SK-N-SH (cell line): ENCODE measurements around the gene SLC27A2. TPM values are rescaled to one million over a fixed set of nuclear protein-coding genes. Genes with fewer than 3 reads are reported as not detected.

ENCODE experiments used
- CTCF ChIA-PET: fragments of 300-600, 350-600 bp; formaldehyde crosslinking; extraction: SDS; loops from one replicate; lab custom pipeline; 2021; lab: Yijun Ruan, JAX
- POLR2A ChIA-PET: fragments of 350-600 bp; sonication (Branson Sonifier 250); formaldehyde crosslinking; extraction: SDS; loops from one replicate; lab custom pipeline; 2020; ENCODE audit warnings: antibody characterized with exemption, inconsistent platforms; lab: Yijun Ruan, JAX
- DNase-seq: peaks from one replicate; pipeline ENCODE4 v3.0.0; 2012
- H2AFZ ChIP-seq: fragments of 200-600 bp; sonication (generic); 2 replicates; pipeline ENCODE4 v1.8.1; 2016; ENCODE audit warnings: antibody characterized with exemption, mild to moderate bottlenecking, low read depth
- H3F3A ChIP-seq: fragments of 200-600 bp; sonication (generic); replicated peaks from 2 replicates; pipeline ENCODE3; 2016; ENCODE audit warnings: antibody characterized with exemption, mild to moderate bottlenecking; ENCODE audit not compliant: insufficient read depth
- H3K27ac ChIP-seq, 2 experiments: fragments of 200-500 bp in 1 of 2; fragments of 200-600 bp in 1 of 2; sonication (Bioruptor generic) in 1 of 2; sonication (generic), shearing (Covaris generic) in 1 of 2; 2 replicates each; pipeline versions ENCODE4 v1.5.1 to v1.6.1; 2014 to 2016; ENCODE audit warnings: low read depth in 2 of 2, inconsistent platforms in 1 of 2, low read length in 1 of 2, mild to moderate bottlenecking in 1 of 2, mixed read lengths in 1 of 2
- H3K27me3 ChIP-seq: fragments of 200-600 bp; sonication (generic), shearing (Covaris generic); 2 replicates; pipeline ENCODE4 v1.6.1; 2016; ENCODE audit warnings: mixed run types; ENCODE audit not compliant: insufficient read depth
- H3K36me3 ChIP-seq, 2 experiments: fragments of 200-500 bp in 1 of 2; fragments of 200-600 bp in 1 of 2; sonication (Bioruptor generic) in 1 of 2; sonication (generic) in 1 of 2; replicated peaks in 1 of 2; 2 replicates each; pipeline versions ENCODE3 to v1.5.1; 2014 to 2016; ENCODE audit warnings: low read length in 1 of 2, mild to moderate bottlenecking in 1 of 2; ENCODE audit not compliant: insufficient read depth in 2 of 2, control insufficient read depth in 1 of 2
- H3K4me1 ChIP-seq, 2 experiments: fragments of 200-500 bp in 1 of 2; fragments of 200-600 bp in 1 of 2; sonication (Bioruptor generic) in 1 of 2; sonication (generic), shearing (Covaris generic) in 1 of 2; 2 replicates each; pipeline versions ENCODE4 v1.5.1 to v1.6.1; 2014 to 2016; ENCODE audit warnings: low read depth in 1 of 2, low read length in 1 of 2, mixed run types in 1 of 2; ENCODE audit not compliant: insufficient read depth in 2 of 2, control insufficient read depth in 1 of 2
- H3K4me2 ChIP-seq: fragments of 200-600 bp; sonication (generic), shearing (Covaris generic); 2 replicates; pipeline ENCODE4 v1.6.1; 2017; ENCODE audit warnings: mixed run types
- H3K4me3 ChIP-seq, 2 experiments: fragments of 200-500 bp in 1 of 2; fragments of 200-600 bp in 1 of 2; sonication (Bioruptor generic) in 1 of 2; sonication (generic), shearing (Covaris generic) in 1 of 2; 2 replicates each; pipeline versions ENCODE4 v1.5.1 to v1.8.1; 2014 to 2016; ENCODE audit warnings: low read depth in 2 of 2, inconsistent platforms in 1 of 2, low read length in 1 of 2, mild to moderate bottlenecking in 1 of 2, mixed read lengths in 1 of 2, moderate library complexity in 1 of 2
- H3K79me2 ChIP-seq: fragments of 200-600 bp; sonication (generic); 2 replicates; pipeline ENCODE4 v1.8.1; 2017; ENCODE audit warnings: mild to moderate bottlenecking; ENCODE audit not compliant: insufficient read depth
- H3K9ac ChIP-seq: fragments of 200-600 bp; sonication (generic); 2 replicates; pipeline ENCODE4 v1.6.1; 2017; ENCODE audit warnings: mixed run types
- H3K9me2 ChIP-seq: fragments of 200-600 bp; sonication (generic); 2 replicates; pipeline ENCODE4 v1.6.1; 2017; ENCODE audit warnings: mixed run types
- H3K9me3 ChIP-seq: fragments of 200-600 bp; sonication (generic); 2 replicates; pipeline ENCODE4 v1.6.1; 2017; ENCODE audit warnings: mixed run types, mild to moderate bottlenecking, moderate library complexity
- H4K20me1 ChIP-seq: fragments of 200-600 bp; sonication (generic); 2 replicates; pipeline ENCODE4 v1.6.1; 2017; ENCODE audit warnings: mild to moderate bottlenecking, mixed run types; ENCODE audit not compliant: insufficient read depth
- CTCF ChIP-seq: fragments of 200-600 bp; sonication (generic); IDR thresholded peaks from 2 replicates; pipeline ENCODE4 v1.6.1; 2017; ENCODE audit warnings: antibody characterized with exemption, mild to moderate bottlenecking, moderate library complexity
- ELF1 ChIP-seq: IDR thresholded peaks from 2 replicates; pipeline ENCODE4 v1.4.0; 2012
- EP300 ChIP-seq, 2 experiments: IDR thresholded peaks; 2 replicates each; pipeline versions ENCODE4 v1.4.0 to v1.6.1; 2012; ENCODE audit warnings: borderline replicate concordance in 1 of 2, low read depth in 1 of 2, low read length in 1 of 2
- FOSL2 ChIP-seq: IDR thresholded peaks from 2 replicates; pipeline ENCODE4 v1.4.0; 2012; ENCODE audit warnings: low read depth, mild to moderate bottlenecking, moderate library complexity, borderline replicate concordance
- FOXJ3 ChIP-seq: sonication (generic); formaldehyde crosslinking; IDR thresholded peaks from 2 replicates; pipeline ENCODE4 v1.5.1; 2020; ENCODE audit warnings: mild to moderate bottlenecking, missing genetic modification reagents
- IRF3 ChIP-seq: fragments of 150-350 bp; IDR thresholded peaks from 2 replicates; pipeline ENCODE4 v1.6.1; 2016; ENCODE audit warnings: mild to moderate bottlenecking, low read depth, low read length
- MAX ChIP-seq: IDR thresholded peaks from 2 replicates; pipeline ENCODE4 v1.4.0; 2012; ENCODE audit warnings: low read depth
- MEF2A ChIP-seq: IDR thresholded peaks from 2 replicates; pipeline ENCODE4 v1.4.0; 2012; ENCODE audit warnings: low read depth, borderline replicate concordance
- MXI1 ChIP-seq: IDR thresholded peaks from 2 replicates; pipeline ENCODE4 v1.6.1; 2012; ENCODE audit warnings: mild to moderate bottlenecking, low read depth, low read length, improper control_type of control experiment
- NFIC ChIP-seq: IDR thresholded peaks from 2 replicates; pipeline ENCODE4 v1.4.0; 2012; ENCODE audit warnings: borderline replicate concordance
- NRF1 ChIP-seq: IDR thresholded peaks from 2 replicates; pipeline ENCODE4 v1.6.1; 2012; ENCODE audit warnings: low read depth, mild to moderate bottlenecking, low read length
- POLR2AphosphoS5 ChIP-seq: IDR thresholded peaks from 2 replicates; pipeline ENCODE4 v1.6.1; 2012; ENCODE audit warnings: low read depth, low read length
- RAD21 ChIP-seq: IDR thresholded peaks from 2 replicates; pipeline ENCODE4 v1.6.1; 2012; ENCODE audit warnings: mild to moderate bottlenecking, low read length
- RCOR1 ChIP-seq: fragments of 150-350 bp; IDR thresholded peaks from 2 replicates; pipeline ENCODE4 v1.6.1; 2017; ENCODE audit warnings: antibody characterized with exemption, low read length
- REST ChIP-seq: IDR thresholded peaks from 2 replicates; pipeline ENCODE4 v1.6.1; 2012; ENCODE audit warnings: mild to moderate bottlenecking, low read depth, low read length, moderate library complexity
- RFX5 ChIP-seq: IDR thresholded peaks from 2 replicates; pipeline ENCODE4 v1.6.1; 2012; ENCODE audit warnings: mild to moderate bottlenecking, improper control_type of control experiment, low read length
- RXRA ChIP-seq: IDR thresholded peaks from 2 replicates; pipeline ENCODE4 v1.4.0; 2012; ENCODE audit warnings: low read depth, mild to moderate bottlenecking, borderline replicate concordance
- SIN3A ChIP-seq: IDR thresholded peaks from 2 replicates; pipeline ENCODE4 v1.6.1; 2012; ENCODE audit warnings: low read depth, mild to moderate bottlenecking, low read length, moderate library complexity, borderline replicate concordance
- SMC3 ChIP-seq: IDR thresholded peaks from 2 replicates; pipeline ENCODE4 v1.6.1; 2012; ENCODE audit warnings: low read depth, low read length, improper control_type of control experiment
- TAF1 ChIP-seq: IDR thresholded peaks from 2 replicates; pipeline ENCODE4 v1.6.1; 2012; ENCODE audit warnings: low read depth, mild to moderate bottlenecking, low read length, moderate library complexity, borderline replicate concordance
- TCF12 ChIP-seq: IDR thresholded peaks from 2 replicates; pipeline ENCODE4 v1.4.0; 2012
- TEAD4 ChIP-seq: IDR thresholded peaks from 2 replicates; pipeline ENCODE4 v1.4.0; 2012; ENCODE audit warnings: mild to moderate bottlenecking, borderline replicate concordance; ENCODE audit not compliant: insufficient read depth
- WGBS: methylation state at CpG from one replicate; pipeline ENCODE4 v1.1.6; 2017; ENCODE audit warnings: low lambda C conversion rate; 5-methylcytosine and 5-hydroxymethylcytosine counted together
- polyA plus RNA-seq, 3 experiments: library from polyadenylated mRNA; depleted of rRNA; stranded (reverse); fragments of >200 nt; gene quantifications; 2 replicates each; pipeline ENCODE4 v1.2.3, GENCODE V29; 2012

Gene SLC27A2
- polyA plus RNA-seq, 1 of the 3 experiments (the other 2 are of a cell fraction): 0.49 TPM

- Histone ChIP-seq H3K9ac (no peak overlapping the region), H3K4me2 (no peak overlapping the region), H3K79me2 (no peaks in the 10 kb centered on the region), H2AFZ (no peak overlapping the region), H3K4me1 (no peaks in the 10 kb centered on the region), H3K4me3 (no peak overlapping the region), H3F3A (peaks cover 12% of the 10 kb centered on the region), H3K9me3 (no peaks in the 10 kb centered on the region), H4K20me1 (no peaks in the 10 kb centered on the region), H3K27me3 (no peaks in the 10 kb centered on the region), H3K27ac (no peak overlapping the region), H3K36me3 (peaks cover 3 to 4% of the 10 kb centered on the region in 2 experiments), H3K9me2 (no peaks in the 10 kb centered on the region)
- ChIA-PET POLR2A (no interaction called here), CTCF (no interaction called here)
- no peak for TF ChIP-seq NRF1
- no peak for TF ChIP-seq ELF1
- TF ChIP-seq IRF3: no peak
- TF ChIP-seq TEAD4: no peak
- TF ChIP-seq FOSL2: no peak
- TF ChIP-seq RCOR1: no peak
- TF ChIP-seq TCF12: no peak
- TF ChIP-seq NFIC: no peak
- TF ChIP-seq RAD21: no peak
- TF ChIP-seq REST: no peak
- 82% methylated on average over 3 of the region's 3 CpGs for whole genome bisulfite sequencing
- no peak for DNase-seq
Observed at GRCh38 chr15:50275908-50276307, 93.9 kb downstream of the SLC27A2 start.

- H3K27ac ChIP-seq: no peak overlapping the region
- H3K4me3 ChIP-seq: no peak overlapping the region
- no peaks in the 10 kb centered on the region for H4K20me1 ChIP-seq
- no peaks in the 10 kb centered on the region for H3K27me3 ChIP-seq
- H3K9ac ChIP-seq: no peak overlapping the region
- peaks cover 12% of the 10 kb centered on the region for H3F3A ChIP-seq
- no peaks in the 10 kb centered on the region for H3K9me2 ChIP-seq
- no peak overlapping the region for H3K4me2 ChIP-seq
- no peak overlapping the region for H2AFZ ChIP-seq
- no peaks in the 10 kb centered on the region for H3K4me1 ChIP-seq
- no peaks in the 10 kb centered on the region for H3K79me2 ChIP-seq
- H3K9me3 ChIP-seq: no peaks in the 10 kb centered on the region
- ChIA-PET CTCF (interaction anchor here (1.1 to 1.6 kb wide), 2 partner anchors 11 to 18 kb away, joined by 3 to 4 read pairs; no protein-coding TSS in a partner anchor), POLR2A (no interaction called here)
- H3K36me3 ChIP-seq: peaks cover 3 to 4% of the 10 kb centered on the region in 2 experiments
- 100% methylated on average over 1 of the region's 1 CpG for WGBS
- no peak for DNase-seq
- TF ChIP-seq SIN3A (no peak), RCOR1 (no peak), FOXJ3 (CRISPR knock-in tag) (no peak), EP300 (IDR thresholded peaks at IDR 0.05; ENCODE audit: borderline replicate concordance in 1 of 2, low read depth in 1 of 2, low read length in 1 of 2) (no peak), POLR2AphosphoS5 (no peak), IRF3 (no peak), MXI1 (no peak), TAF1 (no peak), MAX (no peak), MEF2A (no peak), RXRA (no peak), FOSL2 (no peak), SMC3 (no peak), RFX5 (no peak), CTCF (no peak), NRF1 (no peak)
Observed at GRCh38 chr15:50277370-50277769, 95.4 kb downstream of the SLC27A2 start.
